Karpas-422 (cell line): Measurements from ENCODE around the gene SEC24C. TPM values are rescaled to one million over a fixed set of nuclear protein-coding genes. Genes with fewer than 3 reads are reported as not detected.
"Not testable (repeated sequence)": the region's sequence is repeated elsewhere in the genome, so short reads cannot be mapped to it uniquely, and the experiment has no call there.

Source experiments
- DNase-seq: peaks from one replicate; pipeline ENCODE4 v3.0.0-alpha.2; 2015
- H2AFZ ChIP-seq: fragments of 200-600 bp; sonication (generic); 2 replicates; pipeline ENCODE4 v1.6.1; 2014; ENCODE audit warnings: antibody characterized with exemption, low read length, mixed read lengths
- H3K27ac ChIP-seq: fragments of 200-600 bp; sonication (generic); 2 replicates; pipeline ENCODE4 v1.5.1; 2014; ENCODE audit warnings: mild to moderate bottlenecking, low read length, moderate library complexity
- H3K27me3 ChIP-seq: fragments of 200-600 bp; sonication (generic); 2 replicates; pipeline ENCODE4 v1.6.1; 2014; ENCODE audit warnings: low read length, mixed read lengths
- H3K36me3 ChIP-seq: fragments of 200-600 bp; sonication (generic); 2 replicates; pipeline ENCODE4 v1.6.1; 2014; ENCODE audit warnings: low read length, mixed read lengths; ENCODE audit not compliant: insufficient read depth
- H3K4me1 ChIP-seq: fragments of 200-600 bp; sonication (generic); 2 replicates; pipeline ENCODE4 v1.6.1; 2014; ENCODE audit warnings: mild to moderate bottlenecking, low read length, mixed read lengths
- H3K4me2 ChIP-seq: fragments of 200-600 bp; sonication (generic); 2 replicates; pipeline ENCODE4 v1.6.1; 2014; ENCODE audit warnings: low read length, low read depth, mild to moderate bottlenecking; ENCODE audit not compliant: poor library complexity, severe bottlenecking
- H3K4me3 ChIP-seq: fragments of 200-600 bp; sonication (generic); 2 replicates; pipeline ENCODE4 v1.5.1; 2014; ENCODE audit warnings: mild to moderate bottlenecking, antibody characterized with exemption, low read length, mixed read lengths
- H3K79me2 ChIP-seq: fragments of 200-600 bp; sonication (generic); 2 replicates; pipeline ENCODE4 v1.6.1; 2014; ENCODE audit warnings: mild to moderate bottlenecking, low read length, mixed read lengths
- H3K9ac ChIP-seq: fragments of 200-600 bp; sonication (generic); 2 replicates; pipeline ENCODE4 v1.6.0; 2014; ENCODE audit warnings: low read length
- H3K9me2 ChIP-seq: fragments of 200-600 bp; sonication (generic), shearing (Covaris generic); replicated peaks from 2 replicates; pipeline ENCODE4 v1.6.0; 2014; ENCODE audit warnings: mild to moderate bottlenecking, low read length, moderate library complexity; ENCODE audit not compliant: insufficient read depth
- H3K9me3 ChIP-seq: fragments of 300-700, 200-600 bp; sonication (generic); 2 replicates; pipeline ENCODE4 v1.6.1; 2014; ENCODE audit warnings: low read length, mixed read lengths
- H4K20me1 ChIP-seq: fragments of 200-600 bp; sonication (generic); 2 replicates; pipeline ENCODE4 v1.6.1; 2014; ENCODE audit warnings: mild to moderate bottlenecking, antibody characterized with exemption, low read length, low read depth; ENCODE audit not compliant: insufficient read depth
- total RNA-seq: library from RNA; depleted of rRNA; stranded (reverse); fragments of >200 nt; shearing (Covaris generic); gene quantifications from 2 replicates; pipeline ENCODE4 v1.2.3, GENCODE V29; 2014; ENCODE audit warnings: low replicate concordance

SEC24C gene
- total RNA-seq, 1 experiment from 2014 or later, result 84.6 TPM

- DNase-seq, H3K27me3 ChIP-seq, H3K36me3 ChIP-seq, H3K4me2 ChIP-seq, H3K9me3 ChIP-seq, H3K9me2 ChIP-seq, H3K79me2 ChIP-seq, H2AFZ ChIP-seq, H3K4me3 ChIP-seq, H4K20me1 ChIP-seq, H3K27ac ChIP-seq, H3K9ac ChIP-seq: not testable (repeated sequence)
- peaks cover 12% of the 10 kb centered on the region for H3K4me1 ChIP-seq
These were observed 36.0 kb upstream of the SEC24C start for GRCh38 chr10:73708122-73708521.

- not testable (repeated sequence) for H3K9me3 ChIP-seq, H4K20me1 ChIP-seq, DNase-seq, H2AFZ ChIP-seq, H3K4me3 ChIP-seq, H3K9me2 ChIP-seq, H3K79me2 ChIP-seq, H3K27ac ChIP-seq, H3K27me3 ChIP-seq, H3K9ac ChIP-seq, H3K4me2 ChIP-seq
- H3K4me1 ChIP-seq, result peaks cover 29% of the 10 kb centered on the region
- H3K36me3 ChIP-seq, result peaks cover 12% of the 10 kb centered on the region
These were observed 32.5 kb upstream of the SEC24C start for GRCh38 chr10:73711683-73712082.

DNA sequence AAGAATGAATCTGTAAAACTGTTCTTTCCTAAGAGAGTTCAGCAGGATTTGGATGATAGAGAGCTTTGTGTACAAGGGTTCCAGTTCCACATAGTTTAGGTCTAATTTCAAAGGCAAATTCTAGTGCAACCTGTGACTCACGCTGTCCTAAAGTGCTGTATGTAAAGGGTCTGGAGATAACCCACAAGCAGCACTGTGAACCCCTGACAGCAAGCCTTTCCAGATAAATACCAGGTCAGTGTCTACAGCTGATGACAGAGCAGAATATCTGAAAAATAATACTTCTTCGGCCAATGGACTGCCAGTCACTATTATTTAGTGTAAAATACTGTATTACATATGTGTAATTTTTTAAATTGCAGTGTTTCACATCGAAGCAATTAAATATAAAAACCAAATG lies 30.3 kb upstream of the SEC24C start:
- not testable (repeated sequence) for H3K4me3 ChIP-seq, H3K9me3 ChIP-seq, H3K9me2 ChIP-seq, H3K9ac ChIP-seq, H3K27me3 ChIP-seq, H4K20me1 ChIP-seq, H3K79me2 ChIP-seq, H2AFZ ChIP-seq
- peak overlapping the region; percentile 15 for H3K4me2 ChIP-seq
- peaks cover 28% of the 10 kb centered on the region for H3K36me3 ChIP-seq
- H3K27ac ChIP-seq, result peak overlapping the region; percentile 47; the same call in 1 of the 2 replicates
- peaks cover 50% of the 10 kb centered on the region for H3K4me1 ChIP-seq
- DNase-seq, result peak; percentile 43

DNA sequence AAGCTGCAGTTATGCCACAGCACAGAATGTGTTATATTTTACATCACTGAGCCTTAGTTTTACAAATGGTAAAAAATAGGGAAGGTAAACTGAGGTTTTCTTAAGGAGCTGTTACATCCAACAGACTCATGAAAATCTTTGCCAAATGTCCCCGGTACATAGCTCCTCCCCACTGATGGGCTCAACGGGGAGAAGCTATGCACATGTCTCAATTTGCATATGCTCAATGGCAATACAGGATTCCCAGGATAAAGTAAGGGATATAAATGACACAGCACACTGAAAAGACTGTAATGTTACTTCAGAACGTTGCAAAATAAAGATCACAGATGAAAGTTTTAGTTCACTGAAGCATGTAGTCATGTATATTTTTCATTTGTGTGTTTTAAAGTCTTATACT lies 29.7 kb upstream of the SEC24C start:
- Histone ChIP-seq H3K36me3 (peaks cover 28% of the 10 kb centered on the region), H3K4me1 (peaks cover 50% of the 10 kb centered on the region), H3K4me2 (peak overlapping the region; percentile 15)
- H3K9me3 ChIP-seq, H3K79me2 ChIP-seq, DNase-seq, H4K20me1 ChIP-seq, H2AFZ ChIP-seq, H3K27ac ChIP-seq, H3K4me3 ChIP-seq, H3K27me3 ChIP-seq, H3K9ac ChIP-seq, H3K9me2 ChIP-seq: not testable (repeated sequence)

DNA sequence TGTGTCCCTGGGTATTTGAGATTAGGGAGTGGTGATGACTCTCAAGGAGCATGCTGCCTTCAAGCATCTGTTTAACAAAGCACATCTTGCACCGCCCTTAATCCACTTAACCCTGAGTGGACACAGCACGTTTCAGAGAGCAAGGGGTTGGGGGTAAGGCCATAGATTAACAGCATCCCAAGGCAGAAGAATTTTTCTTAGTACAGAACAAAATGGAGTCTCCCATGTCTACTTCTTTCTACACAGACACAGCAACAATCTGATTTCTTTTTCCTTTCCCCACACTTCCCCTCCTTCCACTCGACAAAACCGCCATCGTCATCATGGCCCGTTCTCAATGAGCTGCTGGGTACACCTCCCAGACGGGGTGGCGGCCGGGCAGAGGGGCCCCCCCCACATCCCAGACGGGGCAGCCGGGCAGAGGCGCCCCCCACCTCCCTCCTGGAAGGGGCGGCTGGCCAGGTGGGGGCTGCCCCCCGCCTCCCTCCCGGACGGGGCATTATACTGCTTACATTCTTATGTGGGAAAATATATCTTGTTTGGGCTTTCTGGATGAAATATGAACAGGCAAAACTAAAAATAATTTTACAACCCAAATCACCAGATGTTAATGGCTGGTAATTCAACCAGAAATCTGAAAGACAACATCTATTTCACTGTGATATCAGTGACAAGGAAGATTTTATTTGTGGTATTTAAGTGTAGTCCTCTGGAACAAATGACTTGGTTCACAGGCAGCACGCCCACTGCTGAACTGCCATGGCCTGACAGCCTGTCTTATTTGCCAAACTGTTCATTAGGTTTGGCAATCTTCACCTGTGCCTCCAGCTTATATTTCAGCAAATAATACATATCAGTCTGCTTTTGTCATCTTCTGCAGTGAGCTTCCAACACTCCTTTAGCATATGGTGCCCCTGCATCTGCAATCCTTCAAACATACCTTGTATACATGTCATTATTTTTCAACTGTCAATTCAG lies 28.7 kb upstream of the SEC24C start:
- DNase-seq, H3K4me2 ChIP-seq, H4K20me1 ChIP-seq, H3K4me3 ChIP-seq, H3K9ac ChIP-seq, H3K9me2 ChIP-seq, H3K27ac ChIP-seq, H3K79me2 ChIP-seq, H3K9me3 ChIP-seq, H2AFZ ChIP-seq, H3K27me3 ChIP-seq: not testable (repeated sequence)
- Histone ChIP-seq H3K36me3 (peaks cover 28% of the 10 kb centered on the region), H3K4me1 (peaks cover 50% of the 10 kb centered on the region)

DNA sequence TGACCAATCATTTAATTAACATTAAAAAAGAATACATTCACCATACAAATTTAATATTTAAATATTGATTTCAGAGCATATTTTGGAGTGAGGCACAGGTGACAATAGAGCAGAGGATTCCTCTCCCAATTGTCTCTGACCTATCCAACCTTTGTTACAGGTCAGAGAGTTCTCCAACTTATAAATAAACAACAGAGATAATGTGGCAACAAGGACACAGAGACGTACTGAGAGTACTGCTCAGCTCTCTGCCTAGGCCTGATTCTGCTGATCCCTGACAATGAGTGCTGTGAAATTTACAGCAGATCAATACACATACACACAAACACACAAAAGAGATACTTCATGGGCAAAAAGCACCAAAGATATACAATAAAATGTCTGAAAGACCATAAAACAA lies 27.9 kb upstream of the SEC24C start:
- no peak for DNase-seq
- Histone ChIP-seq H3K79me2 (0 out of 2 replicates have a peak, but pooled peaks cover 7% of the 10 kb centered on the region), H3K4me3 (no peak overlapping the region), H3K4me2 (no peak overlapping the region), H2AFZ (no peak overlapping the region), H3K4me1 (peaks cover 46% of the 10 kb centered on the region), H3K27me3 (no peaks in the 10 kb centered on the region), H4K20me1 (no peaks in the 10 kb centered on the region), H3K9ac (no peak overlapping the region), H3K36me3 (peaks cover 32% of the 10 kb centered on the region), H3K27ac (0 out of 2 replicates have a peak overlapping the region, but pooled peaks have one; percentile 3), H3K9me3 (no peaks in the 10 kb centered on the region), H3K9me2 (no peaks in the 10 kb centered on the region)

- peak overlapping the region; percentile 11; the same call in 1 of the 2 replicates for H3K9ac ChIP-seq
- peak overlapping the region; percentile 43 for H3K4me2 ChIP-seq
- no peak overlapping the region for H2AFZ ChIP-seq
- no peaks in the 10 kb centered on the region for H4K20me1 ChIP-seq
- H3K9me2 ChIP-seq, result no peaks in the 10 kb centered on the region
- H3K4me3 ChIP-seq, result no peak overlapping the region
- H3K4me1 ChIP-seq, result peaks cover 38% of the 10 kb centered on the region
- H3K27me3 ChIP-seq, result no peaks in the 10 kb centered on the region
- peaks cover 38% of the 10 kb centered on the region for H3K36me3 ChIP-seq
- peak; percentile 79 for DNase-seq
- peak overlapping the region; percentile 64 for H3K27ac ChIP-seq
- no peaks in the 10 kb centered on the region for H3K9me3 ChIP-seq
- H3K79me2 ChIP-seq, result 0 out of 2 replicates have a peak, but pooled peaks cover 7% of the 10 kb centered on the region
These were observed 26.6 kb upstream of the SEC24C start for GRCh38 chr10:73717556-73717955.

GRCh38 chr10:73720561-73720960 lies 23.6 kb upstream of the SEC24C start:
- H3K9me2 ChIP-seq, H3K4me3 ChIP-seq, H3K9ac ChIP-seq, H4K20me1 ChIP-seq, H3K27me3 ChIP-seq, H3K79me2 ChIP-seq, H3K4me2 ChIP-seq, H3K9me3 ChIP-seq, H3K27ac ChIP-seq, H2AFZ ChIP-seq, DNase-seq: not testable (repeated sequence)
- peaks cover 36% of the 10 kb centered on the region for H3K36me3 ChIP-seq
- peaks cover 25% of the 10 kb centered on the region for H3K4me1 ChIP-seq
